ENCODE results near the gene BRD1. TPM values are rescaled to one million over a fixed set of nuclear protein-coding genes. Genes with fewer than 3 reads are reported as not detected.

BRD1 gene
- total RNA-seq, 1 donor from 2014 or later = 27.7 TPM

DNA sequence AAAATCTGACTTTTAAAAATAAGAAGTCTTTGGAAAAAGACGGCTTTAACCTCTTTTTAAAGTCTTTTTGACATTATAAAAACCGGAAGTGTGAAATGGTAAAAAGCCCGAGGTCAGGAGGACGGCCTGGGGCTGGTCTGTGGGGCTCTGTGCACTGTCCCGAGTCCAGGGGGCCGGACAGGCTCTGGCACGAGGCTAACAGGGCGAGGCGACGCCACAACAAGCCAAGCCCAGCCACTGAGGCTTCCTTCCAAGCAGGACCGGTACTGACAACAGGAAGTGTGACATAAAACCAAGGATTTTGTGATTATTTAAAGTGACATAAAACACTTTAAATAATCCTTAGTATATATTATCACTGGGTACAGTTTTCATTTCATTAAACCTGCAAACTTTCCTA lies 39.2 kb downstream of the BRD1 start:
- DNase-seq (ENCODE audit: low spot score) = no peak
- H3K27ac Mint-ChIP-seq (ENCODE audit: unreplicated experiment) = peak overlapping the region; percentile 28
- no peaks in the 10 kb centered on the region for H3K9me3 Mint-ChIP-seq (ENCODE audit: low read depth)
- H3K4me3 Mint-ChIP-seq (ENCODE audit: unreplicated experiment) = no peak overlapping the region
- peaks cover 41% of the 10 kb centered on the region for H3K4me1 Mint-ChIP-seq (ENCODE audit: low read depth)
- TF ChIP-seq, protein P1, sequence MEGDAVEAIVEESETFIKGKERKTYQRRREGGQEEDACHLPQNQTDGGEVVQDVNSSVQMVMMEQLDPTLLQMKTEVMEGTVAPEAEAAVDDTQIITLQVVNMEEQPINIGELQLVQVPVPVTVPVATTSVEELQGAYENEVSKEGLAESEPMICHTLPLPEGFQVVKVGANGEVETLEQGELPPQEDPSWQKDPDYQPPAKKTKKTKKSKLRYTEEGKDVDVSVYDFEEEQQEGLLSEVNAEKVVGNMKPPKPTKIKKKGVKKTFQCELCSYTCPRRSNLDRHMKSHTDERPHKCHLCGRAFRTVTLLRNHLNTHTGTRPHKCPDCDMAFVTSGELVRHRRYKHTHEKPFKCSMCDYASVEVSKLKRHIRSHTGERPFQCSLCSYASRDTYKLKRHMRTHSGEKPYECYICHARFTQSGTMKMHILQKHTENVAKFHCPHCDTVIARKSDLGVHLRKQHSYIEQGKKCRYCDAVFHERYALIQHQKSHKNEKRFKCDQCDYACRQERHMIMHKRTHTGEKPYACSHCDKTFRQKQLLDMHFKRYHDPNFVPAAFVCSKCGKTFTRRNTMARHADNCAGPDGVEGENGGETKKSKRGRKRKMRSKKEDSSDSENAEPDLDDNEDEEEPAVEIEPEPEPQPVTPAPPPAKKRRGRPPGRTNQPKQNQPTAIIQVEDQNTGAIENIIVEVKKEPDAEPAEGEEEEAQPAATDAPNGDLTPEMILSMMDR (IDR thresholded peaks at IDR 0.05) = no peak
- no peaks in the 10 kb centered on the region for H3K27me3 Mint-ChIP-seq (ENCODE audit: low read depth)
- peaks cover 16% of the 10 kb centered on the region for H3K36me3 Mint-ChIP-seq (ENCODE audit: low read depth)

DNA sequence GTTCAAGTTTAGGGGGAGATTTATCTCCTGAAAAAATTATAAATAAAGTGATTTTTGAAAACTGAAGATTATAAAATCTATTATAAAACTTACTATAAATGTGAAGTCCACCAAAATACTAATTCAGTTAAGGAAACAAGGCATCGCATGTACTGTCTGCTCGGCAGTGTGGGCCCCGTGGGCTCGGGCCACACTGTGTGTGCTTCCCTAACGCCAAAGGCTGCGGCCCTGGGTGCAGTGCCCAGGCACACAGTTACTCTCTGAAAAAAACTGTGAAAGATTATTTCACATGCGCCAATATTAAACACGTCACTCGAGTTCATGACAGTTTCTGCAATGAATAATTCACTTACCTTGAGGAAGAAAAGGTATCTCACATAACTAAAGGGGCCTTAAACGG lies 39.8 kb downstream of the BRD1 start:
- Mint-ChIP-seq H3K27me3 (ENCODE audit: low read depth) (no peaks in the 10 kb centered on the region), H3K36me3 (ENCODE audit: low read depth) (peaks cover 14% of the 10 kb centered on the region), H3K27ac (ENCODE audit: unreplicated experiment) (peak overlapping the region; percentile 28), H3K4me3 (ENCODE audit: unreplicated experiment) (no peak overlapping the region), H3K9me3 (ENCODE audit: low read depth) (no peaks in the 10 kb centered on the region), H3K4me1 (ENCODE audit: low read depth) (peaks cover 36% of the 10 kb centered on the region)
- DNase-seq (ENCODE audit: low spot score) = no peak
- TF ChIP-seq, protein P1 (IDR thresholded peaks at IDR 0.05) = no peak

DNA sequence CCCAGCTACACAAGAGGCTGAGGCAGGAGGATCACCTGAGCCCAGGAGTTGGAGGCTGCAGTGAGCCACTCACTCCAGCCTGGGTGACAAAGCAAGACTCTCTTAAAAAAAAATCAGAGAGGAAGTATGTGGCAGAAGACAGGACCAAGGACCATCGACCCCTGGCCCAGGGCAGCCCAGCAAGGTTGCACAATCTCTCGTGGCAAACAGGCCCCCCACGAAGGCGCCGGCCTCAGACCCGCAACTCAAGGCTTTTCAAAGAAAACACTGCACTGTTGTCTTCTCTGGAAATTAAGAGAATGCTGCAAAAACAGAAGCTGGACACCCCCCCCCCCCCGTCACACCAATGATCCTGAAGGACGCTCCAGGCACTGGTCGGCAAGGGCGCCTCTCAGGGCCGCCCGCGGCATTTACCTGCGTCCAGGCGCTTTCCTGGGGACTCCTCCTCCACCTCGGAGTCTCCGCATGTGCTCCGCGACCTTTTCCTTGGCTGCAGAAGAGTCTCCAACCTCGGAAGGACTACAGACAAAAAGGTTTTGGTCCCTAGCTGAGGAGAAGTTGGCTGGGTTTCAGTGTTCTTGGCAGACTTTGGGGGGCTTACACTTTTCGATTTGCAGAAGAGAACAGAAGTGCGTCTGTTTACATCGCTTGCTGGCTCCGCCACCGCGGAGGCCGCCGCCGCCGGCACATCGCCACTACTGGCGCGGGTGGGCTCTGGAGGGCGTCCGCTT lies 40.5 kb downstream of the BRD1 start:
- no peaks in the 10 kb centered on the region for H3K27me3 Mint-ChIP-seq (ENCODE audit: low read depth)
- no peak overlapping the region for H3K4me3 Mint-ChIP-seq (ENCODE audit: unreplicated experiment)
- H3K4me1 Mint-ChIP-seq (ENCODE audit: low read depth) = peaks cover 36% of the 10 kb centered on the region
- H3K9me3 Mint-ChIP-seq (ENCODE audit: low read depth) = no peaks in the 10 kb centered on the region
- TF ChIP-seq, protein P1 (IDR thresholded peaks at IDR 0.05) = no peak
- H3K36me3 Mint-ChIP-seq (ENCODE audit: low read depth) = peaks cover 14% of the 10 kb centered on the region
- no peak overlapping the region for H3K27ac Mint-ChIP-seq (ENCODE audit: unreplicated experiment)
- no peak for DNase-seq (ENCODE audit: low spot score)

DNA sequence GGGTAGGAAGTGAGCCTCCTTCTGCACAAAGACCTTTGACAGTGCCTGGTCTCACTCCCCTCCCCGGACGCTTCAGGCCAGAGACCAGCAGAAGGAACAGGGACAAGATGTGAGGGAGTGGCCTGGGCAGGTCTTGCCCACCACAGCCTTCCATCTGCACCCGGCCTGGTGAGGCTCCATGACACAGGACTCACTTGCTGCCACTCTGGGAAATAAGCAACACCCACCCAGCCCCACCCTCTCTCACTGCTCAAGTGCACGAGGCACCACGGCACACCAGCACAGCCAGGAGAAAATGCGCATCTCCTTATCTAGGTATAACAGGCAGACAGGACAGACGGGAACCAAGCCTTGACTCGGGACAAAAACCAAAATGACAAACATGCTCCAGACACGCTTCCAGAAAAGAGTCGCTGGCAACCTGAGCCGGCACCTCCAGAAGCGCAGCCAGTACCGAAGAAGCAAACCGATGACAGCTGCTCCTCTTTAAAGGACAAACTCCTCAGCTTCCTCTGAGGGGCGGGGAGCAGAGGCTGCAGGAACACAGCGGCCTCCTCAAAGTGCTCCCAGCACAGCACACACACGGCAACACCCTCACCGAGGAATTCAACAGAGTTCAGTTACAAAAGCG lies 41.7 kb downstream of the BRD1 start:
- H3K4me3 Mint-ChIP-seq (ENCODE audit: unreplicated experiment) = no peak overlapping the region
- DNase-seq (ENCODE audit: low spot score) = no peak
- H3K27ac Mint-ChIP-seq (ENCODE audit: unreplicated experiment) = no peak overlapping the region
- no peaks in the 10 kb centered on the region for H3K9me3 Mint-ChIP-seq (ENCODE audit: low read depth)
- peaks cover 12% of the 10 kb centered on the region for H3K36me3 Mint-ChIP-seq (ENCODE audit: low read depth)
- TF ChIP-seq, protein P1 (IDR thresholded peaks at IDR 0.05) = no peak
- H3K27me3 Mint-ChIP-seq (ENCODE audit: low read depth) = no peaks in the 10 kb centered on the region
- peaks cover 29% of the 10 kb centered on the region for H3K4me1 Mint-ChIP-seq (ENCODE audit: low read depth)

DNA sequence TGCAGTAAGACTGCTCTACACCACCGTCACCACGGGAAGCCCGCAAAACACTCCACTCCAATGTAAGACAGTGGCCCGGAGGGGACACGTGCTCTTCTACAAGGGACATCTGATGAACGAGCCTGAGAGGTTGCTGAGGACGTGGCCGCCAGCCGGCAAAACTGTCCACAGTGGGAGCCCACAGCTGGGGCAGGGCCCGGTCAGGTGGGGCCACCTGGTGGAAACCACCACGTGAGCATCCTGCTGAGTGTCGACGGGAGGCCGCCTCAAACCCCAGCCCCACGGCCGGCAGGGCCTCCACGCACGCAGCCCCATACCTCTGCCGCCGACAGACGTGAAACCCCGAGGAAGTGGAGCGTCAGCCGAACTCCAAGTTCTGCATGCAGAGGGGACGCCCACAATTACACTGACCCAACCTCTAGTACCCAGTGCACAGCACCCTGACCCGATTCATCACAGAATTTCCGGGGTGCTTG lies 42.6 kb downstream of the BRD1 start:
- Mint-ChIP-seq H3K36me3 (ENCODE audit: low read depth) (peaks cover 12% of the 10 kb centered on the region), H3K9me3 (ENCODE audit: low read depth) (no peaks in the 10 kb centered on the region), H3K27me3 (ENCODE audit: low read depth) (no peaks in the 10 kb centered on the region), H3K4me3 (ENCODE audit: unreplicated experiment) (no peak overlapping the region), H3K4me1 (ENCODE audit: low read depth) (peaks cover 23% of the 10 kb centered on the region), H3K27ac (ENCODE audit: unreplicated experiment) (no peak overlapping the region)
- TF ChIP-seq, protein P1 (IDR thresholded peaks at IDR 0.05) = no peak
- peak; percentile 86 for DNase-seq (ENCODE audit: low spot score)

All from chondrocyte (in vitro differentiated cells).